Uterus (tissue), 4 donors: ENCODE measurements around the gene EXOC4. TPM values are rescaled to one million over a fixed set of nuclear protein-coding genes. Genes with fewer than 3 reads are reported as not detected.

Source experiments
- DNase-seq, 2 donors: peaks; one replicate each; pipeline ENCODE4 v3.0.0-alpha.2; 2019 to 2020
- H3K27ac ChIP-seq, 2 donors: fragments of 200-600 bp; sonication (generic); 1 replicate in 1 of 2; 2 replicates in 1 of 2; pipeline ENCODE4 v1.5.1; 2016 to 2018
- H3K27me3 ChIP-seq, 2 donors: fragments of 200-600 bp; sonication (generic); one replicate each; pipeline ENCODE4 v1.5.1; 2018 to 2019; ENCODE audit warnings: control low read depth in 1 of 2
- H3K36me3 ChIP-seq, 2 donors: fragments of 200-600 bp; sonication (generic); one replicate each; pipeline ENCODE4 v1.5.1; 2019; ENCODE audit warnings: control low read depth in 1 of 2
- H3K4me1 ChIP-seq, 2 donors: fragments of 200-600 bp; sonication (generic); one replicate each; pipeline ENCODE4 v1.5.1; 2018 to 2019; ENCODE audit warnings: control low read depth in 1 of 2
- H3K4me3 ChIP-seq, 2 donors: fragments of 200-600 bp; sonication (generic); 1 replicate in 1 of 2; 2 replicates in 1 of 2; pipeline ENCODE4 v1.5.1; 2018 to 2019; ENCODE audit warnings: mild to moderate bottlenecking in 1 of 2
- H3K9me3 ChIP-seq, 2 donors: fragments of 200-600 bp; sonication (generic); one replicate each; pipeline ENCODE4 v1.5.1; 2019; ENCODE audit warnings: control low read depth in 1 of 2
- CTCF ChIP-seq, 4 experiments: fragments of 200-600 bp in 2 of 4; fragments of 450-650 bp in 2 of 4; sonication (generic) in 2 of 4; IDR thresholded peaks; one replicate each; pipeline ENCODE4 v1.5.1; 2016 to 2019; ENCODE audit warnings: antibody characterized with exemption in 4 of 4, mild to moderate bottlenecking in 2 of 4, moderate library complexity in 1 of 4
- POLR2A ChIP-seq, 2 donors: fragments of 450-650 bp; IDR thresholded peaks; one replicate each; pipeline ENCODE4 v1.6.1; 2016; ENCODE audit warnings: antibody characterized with exemption in 2 of 2, mild to moderate bottlenecking in 1 of 2, moderate library complexity in 1 of 2
- intact Hi-C: fragments of 100-400 bp; cut with DNase I; formaldehyde crosslinking; loops from one replicate; pipeline ENCODE4 v1.15.1; 2023; ENCODE audit warnings: low total_unique reads
- total RNA-seq, 4 donors: library from RNA; depleted of rRNA in 3 of 4; stranded (reverse); fragments of >200 nt in 3 of 4; gene quantifications; one replicate each; pipeline versions ENCODE4 v1.1.0 to v1.2.4, GENCODE V29; 2014 to 2023
- donor health status: DM: yes; HTN: yes; CAD: no.

The EXOC4 gene
- total RNA-seq, 4 donors from 2014 or later, result 27.2 to 126 (median 65.4) TPM

GRCh38 chr7:133910761-133911160, 657.9 kb downstream of the EXOC4 start:
- TF ChIP-seq POLR2A (IDR thresholded peaks at IDR 0.05) (no peak), CTCF (IDR thresholded peaks at IDR 0.05) (no peak)
- no peak for DNase-seq
- H3K9me3 ChIP-seq, result no peaks in the 10 kb centered on the region
- no peaks in the 10 kb centered on the region for H3K36me3 ChIP-seq
- H3K4me1 ChIP-seq, result no peaks in the 10 kb centered on the region
- H3K27me3 ChIP-seq, result no peaks in the 10 kb centered on the region
- no peak overlapping the region for H3K27ac ChIP-seq
- intact Hi-C loops, result no loop called here
- no peak overlapping the region for H3K4me3 ChIP-seq

- Histone ChIP-seq H3K27me3 (no peaks in the 10 kb centered on the region), H3K36me3 (no peaks in the 10 kb centered on the region), H3K4me3 (no peak overlapping the region), H3K9me3 (no peaks in the 10 kb centered on the region), H3K4me1 (no peaks in the 10 kb centered on the region), H3K27ac (no peak overlapping the region)
- TF ChIP-seq POLR2A (IDR thresholded peaks at IDR 0.05), result no peak
- no peak for TF ChIP-seq CTCF (IDR thresholded peaks at IDR 0.05)
- DNase-seq, result no peak
- intact Hi-C loops, result no loop called here
Measured at GRCh38 chr7:133911724-133912123, 658.8 kb downstream of the EXOC4 start.

GRCh38 chr7:133912916-133913697, 660.2 kb downstream of the EXOC4 start:
- Histone ChIP-seq H3K4me1 (no peaks in the 10 kb centered on the region), H3K4me3 (no peak overlapping the region), H3K36me3 (no peaks in the 10 kb centered on the region), H3K9me3 (no peaks in the 10 kb centered on the region), H3K27me3 (no peaks in the 10 kb centered on the region), H3K27ac (no peak overlapping the region)
- no peak for DNase-seq
- intact Hi-C loops, result no loop called here
- TF ChIP-seq POLR2A (IDR thresholded peaks at IDR 0.05) (no peak), CTCF (IDR thresholded peaks at IDR 0.05) (no peak)

- TF ChIP-seq POLR2A (IDR thresholded peaks at IDR 0.05) (no peak), CTCF (IDR thresholded peaks at IDR 0.05) (no peak)
- Histone ChIP-seq H3K36me3 (peaks cover 0 to 4% of the 10 kb centered on the region in 2 donors), H3K9me3 (peaks cover 0 to 10% of the 10 kb centered on the region in 2 donors), H3K4me3 (no peak overlapping the region), H3K27ac (no peak overlapping the region), H3K4me1 (no peaks in the 10 kb centered on the region), H3K27me3 (no peaks in the 10 kb centered on the region)
- DNase-seq, result no peak
- intact Hi-C loops, result no loop called here
Measured at GRCh38 chr7:133916621-133917020, 663.7 kb downstream of the EXOC4 start.

GRCh38 chr7:133919810-133920209, 666.9 kb downstream of the EXOC4 start:
- DNase-seq, result no peak
- Histone ChIP-seq H3K27me3 (no peaks in the 10 kb centered on the region), H3K36me3 (peaks cover 0 to 6% of the 10 kb centered on the region in 2 donors), H3K4me1 (no peaks in the 10 kb centered on the region), H3K27ac (no peak overlapping the region), H3K4me3 (no peak overlapping the region), H3K9me3 (peaks cover 0 to 12% of the 10 kb centered on the region in 2 donors)
- intact Hi-C loops, result no loop called here
- TF ChIP-seq CTCF (IDR thresholded peaks at IDR 0.05) (no peak), POLR2A (IDR thresholded peaks at IDR 0.05) (no peak)
